Mucosa of stomach (tissue), 1 donor: ENCODE data around the gene PDXK.
"Not testable (repeated sequence)": the region's sequence is repeated elsewhere in the genome, so short reads cannot be mapped to it uniquely, and the experiment has no call there.

ENCODE experiments used
- H3K27me3 ChIP-seq: one replicate; pipeline ENCODE4 v1.7.0; 2013; ENCODE audit warnings: mild to moderate bottlenecking, low read length; ENCODE audit not compliant: control insufficient read depth, insufficient read depth
- H3K36me3 ChIP-seq: one replicate; pipeline ENCODE4 v1.7.0; 2013; ENCODE audit warnings: low read length; ENCODE audit not compliant: control insufficient read depth, insufficient read depth
- H3K4me1 ChIP-seq: one replicate; pipeline ENCODE4 v1.7.0; 2013; ENCODE audit warnings: mild to moderate bottlenecking, low read length; ENCODE audit not compliant: control insufficient read depth, insufficient read depth
- H3K4me3 ChIP-seq: one replicate; pipeline ENCODE4 v1.7.0; 2013; ENCODE audit warnings: low read length
- H3K9ac ChIP-seq: one replicate; pipeline ENCODE4 v1.7.0; 2013; ENCODE audit warnings: mild to moderate bottlenecking, low read length, moderate library complexity
- H3K9me3 ChIP-seq: one replicate; pipeline ENCODE4 v1.7.0; 2013; ENCODE audit warnings: mild to moderate bottlenecking, low read length, moderate library complexity; ENCODE audit not compliant: control insufficient read depth
- donor health status: Pancreatic carcinoma.

The PDXK gene

GRCh38 chr21:43689556-43690337 is 29.2 kb upstream of the PDXK start:
- H3K4me3 ChIP-seq: no peak overlapping the region
- peaks cover 8% of the 10 kb centered on the region for H3K36me3 ChIP-seq
- H3K4me1 ChIP-seq: no peaks in the 10 kb centered on the region
- no peaks in the 10 kb centered on the region for H3K27me3 ChIP-seq
- no peak overlapping the region for H3K9ac ChIP-seq
- no peaks in the 10 kb centered on the region for H3K9me3 ChIP-seq

GRCh38 chr21:43690346-43690745 is 28.6 kb upstream of the PDXK start:
- H3K4me3 ChIP-seq: no peak overlapping the region
- no peak overlapping the region for H3K9ac ChIP-seq
- peaks cover 8% of the 10 kb centered on the region for H3K36me3 ChIP-seq
- H3K4me1 ChIP-seq: no peaks in the 10 kb centered on the region
- no peaks in the 10 kb centered on the region for H3K9me3 ChIP-seq
- H3K27me3 ChIP-seq: no peaks in the 10 kb centered on the region

GRCh38 chr21:43691086-43691795 is 27.7 kb upstream of the PDXK start:
- no peak overlapping the region for H3K9ac ChIP-seq
- H3K9me3 ChIP-seq: no peaks in the 10 kb centered on the region
- no peaks in the 10 kb centered on the region for H3K27me3 ChIP-seq
- H3K4me3 ChIP-seq: no peak overlapping the region
- H3K4me1 ChIP-seq: no peaks in the 10 kb centered on the region
- H3K36me3 ChIP-seq: peaks cover 8% of the 10 kb centered on the region

GRCh38 chr21:43691801-43692200 is 27.1 kb upstream of the PDXK start:
- no peaks in the 10 kb centered on the region for H3K9me3 ChIP-seq
- H3K4me1 ChIP-seq: no peaks in the 10 kb centered on the region
- H3K9ac ChIP-seq: no peak overlapping the region
- H3K36me3 ChIP-seq: peaks cover 8% of the 10 kb centered on the region
- no peaks in the 10 kb centered on the region for H3K27me3 ChIP-seq
- no peak overlapping the region for H3K4me3 ChIP-seq

- Histone ChIP-seq H3K4me1 (no peaks in the 10 kb centered on the region), H3K36me3 (peaks cover 8% of the 10 kb centered on the region), H3K9ac (no peak overlapping the region), H3K27me3 (no peaks in the 10 kb centered on the region), H3K4me3 (no peak overlapping the region), H3K9me3 (no peaks in the 10 kb centered on the region)
These were observed 26.0 kb upstream of the PDXK start for GRCh38 chr21:43692949-43693348.

GRCh38 chr21:43693981-43694380 is 24.9 kb upstream of the PDXK start:
- Histone ChIP-seq H3K36me3 (peaks cover 8% of the 10 kb centered on the region), H3K9ac (no peak overlapping the region), H3K27me3 (no peaks in the 10 kb centered on the region), H3K9me3 (no peaks in the 10 kb centered on the region), H3K4me3 (no peak overlapping the region), H3K4me1 (no peaks in the 10 kb centered on the region)

- Histone ChIP-seq H3K9me3 (no peaks in the 10 kb centered on the region), H3K4me1 (no peaks in the 10 kb centered on the region), H3K27me3 (no peaks in the 10 kb centered on the region), H3K4me3 (no peak overlapping the region), H3K36me3 (peaks cover 8% of the 10 kb centered on the region), H3K9ac (no peak overlapping the region)
These were observed 24.4 kb upstream of the PDXK start for GRCh38 chr21:43694437-43695079.

GRCh38 chr21:43696214-43696613 is 22.7 kb upstream of the PDXK start:
- no peaks in the 10 kb centered on the region for H3K4me1 ChIP-seq
- no peak overlapping the region for H3K4me3 ChIP-seq
- no peaks in the 10 kb centered on the region for H3K27me3 ChIP-seq
- no peaks in the 10 kb centered on the region for H3K9me3 ChIP-seq
- H3K36me3 ChIP-seq: peaks cover under 1% of the 10 kb centered on the region
- H3K9ac ChIP-seq: no peak overlapping the region

GRCh38 chr21:43697758-43698643 is 20.9 kb upstream of the PDXK start:
- H3K27me3 ChIP-seq: peaks cover 5% of the 10 kb centered on the region
- no peak overlapping the region for H3K4me3 ChIP-seq
- no peaks in the 10 kb centered on the region for H3K36me3 ChIP-seq
- no peaks in the 10 kb centered on the region for H3K9me3 ChIP-seq
- no peak overlapping the region for H3K9ac ChIP-seq
- peaks cover 10% of the 10 kb centered on the region for H3K4me1 ChIP-seq

- H3K4me3 ChIP-seq, H3K27me3 ChIP-seq, H3K36me3 ChIP-seq, H3K9ac ChIP-seq, H3K9me3 ChIP-seq: not testable (repeated sequence)
- H3K4me1 ChIP-seq: peaks cover 16% of the 10 kb centered on the region
These were observed 19.5 kb upstream of the PDXK start for GRCh38 chr21:43699492-43699777.

- Histone ChIP-seq H3K27me3 (peaks cover 5% of the 10 kb centered on the region), H3K9me3 (no peaks in the 10 kb centered on the region), H3K36me3 (no peaks in the 10 kb centered on the region), H3K4me3 (no peak overlapping the region), H3K9ac (no peak overlapping the region), H3K4me1 (peaks cover 16% of the 10 kb centered on the region)
These were observed 18.9 kb upstream of the PDXK start for GRCh38 chr21:43699933-43700599.
